GM12878 (cell line): ENCODE measurements around the gene HDAC9. TPM values are rescaled to one million over a fixed set of nuclear protein-coding genes. Genes with fewer than 3 reads are reported as not detected.

Experiments
- ATAC-seq: fragments of 200-7000 bp; cut with Tn5 transposase; 3 replicates; pipeline ENCODE4 v1.9.1; 2020; ENCODE audit warnings: mild to moderate bottlenecking, moderate library complexity
- BruUV-seq: library from RNA; stranded (reverse); fragments of 400-500 nt; replicated peaks from 2 replicates; lab custom pipeline; 2021; lab: Mats Ljungman, UMichigan
- CTCF ChIA-PET: fragments of 300-600 bp; sonication (Branson Sonifier 250); formaldehyde crosslinking; extraction: SDS; loops from one replicate; lab custom pipeline; 2021; ENCODE audit warnings: inconsistent platforms; lab: Yijun Ruan, JAX
- POLR2A ChIA-PET: fragments of 350-600 bp; formaldehyde crosslinking; extraction: SDS; loops from one replicate; lab custom pipeline; 2021; ENCODE audit warnings: inconsistent platforms; lab: Charles Lee
- RAD21 ChIA-PET: fragments of 300-600 bp; sonication (Branson Sonifier 250); formaldehyde crosslinking; loops from one replicate; lab custom pipeline; 2023; ENCODE audit warnings: antibody characterized with exemption; ENCODE audit not compliant: unreplicated experiment; lab: Charles Lee
- SMC1A ChIA-PET: fragments of 300-600 bp; sonication (Branson Sonifier 250); formaldehyde crosslinking; loops from one replicate; lab custom pipeline; 2023; ENCODE audit not compliant: unreplicated experiment, uncharacterized antibody; lab: Charles Lee
- DNase-seq: peaks from one replicate; pipeline ENCODE4 v3.0.0-alpha.2; 2011; ENCODE audit warnings: low read depth, low spot score
- FAIRE-seq: peaks from 3 replicates; lab custom pipeline; 2011; peaks lifted over from hg19 to GRCh38; lab: Jason Lieb, UNC
- H2AFZ ChIP-seq: 2 replicates; pipeline ENCODE4 v1.6.0; 2011; ENCODE audit warnings: low read depth, low read length, control low read depth; ENCODE audit not compliant: control insufficient read depth
- H3K27ac ChIP-seq: 2 replicates; pipeline ENCODE4 v1.5.1; 2011; ENCODE audit warnings: control low read depth; ENCODE audit not compliant: control insufficient read depth, insufficient read depth
- H3K27me3 ChIP-seq, 2 experiments: replicated peaks in 1 of 2; 2 replicates each; pipeline versions ENCODE4 v1.6.0 to v1.6.1; 2011; ENCODE audit warnings: low read length in 1 of 2; ENCODE audit not compliant: control insufficient read depth in 2 of 2, insufficient read depth in 2 of 2
- H3K36me3 ChIP-seq, 2 experiments: 2 replicates each; pipeline ENCODE4 v1.5.1; 2011; ENCODE audit warnings: low read length in 1 of 2; ENCODE audit not compliant: control insufficient read depth in 2 of 2, insufficient read depth in 2 of 2
- H3K4me1 ChIP-seq: 2 replicates; pipeline ENCODE4 v1.6.1; 2011; ENCODE audit warnings: mild to moderate bottlenecking, low read length, moderate library complexity, mixed read lengths; ENCODE audit not compliant: control insufficient read depth, insufficient read depth
- H3K4me2 ChIP-seq: 2 replicates; pipeline ENCODE4 v1.6.0; 2011; ENCODE audit warnings: control low read depth; ENCODE audit not compliant: control insufficient read depth, insufficient read depth
- H3K4me3 ChIP-seq: fragments of 200-600 bp; sonication (generic); 2 replicates; pipeline ENCODE4 v1.5.1; 2016
- H3K79me2 ChIP-seq: 2 replicates; pipeline ENCODE4 v1.6.0; 2011; ENCODE audit warnings: low read length; ENCODE audit not compliant: control insufficient read depth, insufficient read depth
- H3K9ac ChIP-seq: 2 replicates; pipeline ENCODE4 v1.8.0; 2011; ENCODE audit warnings: low read length, control low read depth, mixed read lengths; ENCODE audit not compliant: control insufficient read depth, insufficient read depth
- H3K9me3 ChIP-seq: replicated peaks from 3 replicates; pipeline ENCODE4 v1.5.1; 2011; ENCODE audit warnings: mild to moderate bottlenecking, low read length; ENCODE audit not compliant: control insufficient read depth, insufficient read depth
- H4K20me1 ChIP-seq: 2 replicates; pipeline ENCODE4 v1.6.0; 2011; ENCODE audit not compliant: control insufficient read depth, insufficient read depth
- IKZF1 ChIP-seq: fragments of 450-650 bp; conservative IDR thresholded peaks from 2 replicates; pipeline ENCODE4 v1.6.1; 2017; ENCODE audit warnings: antibody characterized with exemption, mild to moderate bottlenecking
- KAT2A ChIP-seq: conservative IDR thresholded peaks from 2 replicates; pipeline ENCODE4 v1.6.1; 2011; ENCODE audit warnings: low read depth, low read length; ENCODE audit not compliant: control insufficient read depth
- NFYA ChIP-seq: IDR thresholded peaks from 2 replicates; pipeline ENCODE4 v1.6.1; 2011; ENCODE audit warnings: low read depth, mild to moderate bottlenecking, low read length, improper control_type of control experiment, borderline replicate concordance
- NR2F1 ChIP-seq: fragments of 450-650 bp; conservative IDR thresholded peaks from 2 replicates; pipeline ENCODE4 v1.6.1; 2017; ENCODE audit warnings: mild to moderate bottlenecking
- SMAD1 ChIP-seq: fragments of 450-650 bp; IDR thresholded peaks from 2 replicates; pipeline ENCODE4 v1.6.1; 2018; ENCODE audit warnings: mild to moderate bottlenecking, low read depth; ENCODE audit not compliant: partially characterized antibody
- SMARCA5 ChIP-seq: fragments of 450-650 bp; IDR thresholded peaks from 2 replicates; pipeline ENCODE4 v1.6.1; 2017; ENCODE audit warnings: mild to moderate bottlenecking
- USF2 ChIP-seq: IDR thresholded peaks from 2 replicates; pipeline ENCODE4 v1.6.1; 2011; ENCODE audit warnings: low read depth, low read length, improper control_type of control experiment, borderline replicate concordance
- WRNIP1 ChIP-seq: IDR thresholded peaks from 2 replicates; pipeline ENCODE4 v1.6.1; 2011; ENCODE audit warnings: low read depth, low read length, improper control_type of control experiment, borderline replicate concordance
- ZBTB4 ChIP-seq: fragments of 450-650 bp; formaldehyde crosslinking; IDR thresholded peaks from 2 replicates; pipeline ENCODE4 v1.4.0; 2022; ENCODE audit warnings: mild to moderate bottlenecking, moderate library complexity
- ZBTB40 ChIP-seq: fragments of 450-650 bp; IDR thresholded peaks from 2 replicates; pipeline ENCODE4 v1.6.1; 2016; ENCODE audit warnings: mild to moderate bottlenecking, moderate library complexity, borderline replicate concordance
- ZNF274 ChIP-seq: IDR thresholded peaks from one replicate; pipeline ENCODE4 v1.8.0; 2011; ENCODE audit not compliant: insufficient read length, insufficient read depth
- WGBS: methylation state at CpG from one replicate; pipeline ENCODE4 v1.1.6; 2016; ENCODE audit warnings: low lambda C conversion rate; ENCODE audit not compliant: insufficient replicate concordance, insufficient coverage; ENCODE audit errors: missing lambda C conversion rate; 5-methylcytosine and 5-hydroxymethylcytosine counted together
- in situ Hi-C: fragments of 300-500 bp; cut with MboI; formaldehyde crosslinking; loops from 9 replicates; pipeline ENCODE4 v1.14.3; 2018; ENCODE audit warnings: mixed read lengths
- intact Hi-C: fragments of 100-400 bp; cut with micrococcal nuclease; formaldehyde crosslinking; loops from one replicate; pipeline ENCODE4 v1.14.2; 2022; ENCODE audit not compliant: unreplicated experiment
- polyA plus RNA-seq, 11 experiments: library from polyadenylated mRNA; depleted of rRNA in 4 of 11; unstranded in 6 of 11; stranded (reverse) in 5 of 11; fragments of >200 nt; fragmentation: Nextera tagmentation in 4 of 11; fragmentation: Illumina TruSeq in 1 of 11; extraction: Ambion mirVana in 4 of 11; extraction: Trizol in 1 of 11; gene quantifications; 1 replicate in 1 of 11; 2 replicates in 10 of 11; pipeline versions ENCODE4 v1.2.1 to v1.2.3, GENCODE V29; 2011 to 2016; ENCODE audit warnings: inconsistent platforms in 2 of 11, missing spikeins in 2 of 11, low read depth in 1 of 11
- total RNA-seq, 4 experiments: library from RNA; depleted of rRNA in 3 of 4; stranded (reverse); fragments of >200 nt in 3 of 4; fragmentation: Illumina TruSeq in 1 of 4; extraction: Trizol in 1 of 4; gene quantifications; 2 replicates each; pipeline versions ENCODE4 v1.2.1 to v1.2.3, GENCODE V29; 2013 to 2021

The HDAC9 gene
- total and polyA plus RNA-seq, 10 of the 15 experiments (the other 5 are each of a cell fraction or from before 2014, with no cell fraction given): 0.73 to 12.8 (median 0.92) TPM

GRCh38 chr7:18721429-18721828 lies 225.9 kb downstream of the HDAC9 start (continued):
- no peak for TF ChIP-seq ZBTB4
- TF ChIP-seq, all 136 proteins: peak for 0

- FAIRE-seq (no peak), DNase-seq (no peak), ATAC-seq (no peak)
- no peaks in the 10 kb centered on the region for H3K4me1 ChIP-seq
- no peaks in the 10 kb centered on the region for H3K9me3 ChIP-seq
- BruUV-seq: no TSS peak
- 17% methylated on average over 2 of the region's 2 CpGs for WGBS
- ChIA-PET POLR2A (no interaction called here), RAD21 (no interaction called here), SMC1A (no interaction called here), CTCF (no interaction called here)
- H3K4me2 ChIP-seq: no peak overlapping the region
- H4K20me1 ChIP-seq: no peaks in the 10 kb centered on the region
- H3K79me2 ChIP-seq: no peaks in the 10 kb centered on the region
- H2AFZ ChIP-seq: no peak overlapping the region
- no peaks in the 10 kb centered on the region for H3K27me3 ChIP-seq
- no peaks in the 10 kb centered on the region for H3K36me3 ChIP-seq
- intact Hi-C loops: no loop called here
- H3K4me3 ChIP-seq: no peak overlapping the region
- no peak overlapping the region for H3K27ac ChIP-seq
- no peak overlapping the region for H3K9ac ChIP-seq
- in situ Hi-C loops: no loop called here
- no peak for TF ChIP-seq USF2
- TF ChIP-seq NR2F1: no peak
- no peak for TF ChIP-seq ZBTB4
- no peak for TF ChIP-seq IKZF1
- TF ChIP-seq NFYA: no peak
- TF ChIP-seq SMARCA5: no peak
- TF ChIP-seq WRNIP1: no peak
- no peak for TF ChIP-seq ZBTB40
- TF ChIP-seq KAT2A: no peak
- no peak for TF ChIP-seq ZNF274
- no peak for TF ChIP-seq SMAD1
Measured at GRCh38 chr7:18724318-18724717, 228.8 kb downstream of the HDAC9 start.
